ENCODE measurements around the gene SBF2.
"Not testable (repeated sequence)": the region's sequence is repeated elsewhere in the genome, so short reads cannot be mapped to it uniquely, and the experiment has no call there.

Gene SBF2

GRCh38 chr11:9914064-9914463 is 380.0 kb downstream of the SBF2 start:
- WGBS (ENCODE audit: extremely low coverage, insufficient coverage, low lambda C conversion rate) = no CpG with 5 or more reads among the region's 2 CpGs
- no peak for DNase-seq
- no peaks in the 10 kb centered on the region for H3K79me2 ChIP-seq (ENCODE audit: control insufficient read depth, insufficient read depth, low read length)

GRCh38 chr11:9905960-9906791 is 387.8 kb downstream of the SBF2 start:
- no peak overlapping the region for H3K9ac ChIP-seq (ENCODE audit: low read length)
- H3K27me3 ChIP-seq (ENCODE audit: insufficient read depth, low read length, poor library complexity) = no peaks in the 10 kb centered on the region
- H4K5ac ChIP-seq (ENCODE audit: low read length) = no peak overlapping the region
- no peak overlapping the region for H2BK120ac ChIP-seq (ENCODE audit: low read depth, low read length)
- H4K8ac ChIP-seq (ENCODE audit: low read depth, low read length) = no peak overlapping the region
- no peak overlapping the region for H3K4ac ChIP-seq (ENCODE audit: low read depth, low read length)
- H3K4me2 ChIP-seq (ENCODE audit: low read length) = no peak overlapping the region
- H3K23ac ChIP-seq (ENCODE audit: low read length) = no peak overlapping the region
- no peak overlapping the region for H2BK5ac ChIP-seq (ENCODE audit: low read length)
- no peak overlapping the region for H2AK5ac ChIP-seq (ENCODE audit: low read length)
- no peak overlapping the region for H2BK15ac ChIP-seq (replicated peaks; ENCODE audit: low read depth)
- no peak overlapping the region for H3K4me3 ChIP-seq (ENCODE audit: low read length)
- H3K79me1 ChIP-seq (ENCODE audit: low read length) = no peaks in the 10 kb centered on the region
- H3K27ac ChIP-seq (ENCODE audit: low read depth, low read length) = no peak overlapping the region
- no peak overlapping the region for H3K18ac ChIP-seq (ENCODE audit: low read length)
- no peak overlapping the region for H3K56ac ChIP-seq (ENCODE audit: low read length)
- H3K79me2 ChIP-seq (ENCODE audit: control insufficient read depth, insufficient read depth, low read length) = no peaks in the 10 kb centered on the region
- DNase-seq = peak; percentile 99
- H3K36me3 ChIP-seq (ENCODE audit: control insufficient read depth, insufficient read depth, low read length) = no peaks in the 10 kb centered on the region
- WGBS (ENCODE audit: extremely low coverage, insufficient coverage, low lambda C conversion rate) = no CpG with 5 or more reads among the region's 3 CpGs
- no peaks in the 10 kb centered on the region for H3K4me1 ChIP-seq (ENCODE audit: control insufficient read depth, low read depth, low read length)

More at GRCh38 chr11:9914064-9914463, 380.0 kb downstream of the SBF2 start:
- H3K27me3 ChIP-seq (ENCODE audit: insufficient read depth, low read length, poor library complexity) = no peaks in the 10 kb centered on the region
- no peak overlapping the region for H3K4ac ChIP-seq (ENCODE audit: low read depth, low read length)
- H4K5ac ChIP-seq (ENCODE audit: low read length) = no peak overlapping the region
- H4K8ac ChIP-seq (ENCODE audit: low read depth, low read length) = no peak overlapping the region
- no peak overlapping the region for H3K18ac ChIP-seq (ENCODE audit: low read length)
- H3K36me3 ChIP-seq (ENCODE audit: control insufficient read depth, insufficient read depth, low read length) = no peaks in the 10 kb centered on the region
- no peak overlapping the region for H2BK15ac ChIP-seq (replicated peaks; ENCODE audit: low read depth)
- no peak overlapping the region for H3K56ac ChIP-seq (ENCODE audit: low read length)
- no peak overlapping the region for H3K9ac ChIP-seq (ENCODE audit: low read length)
- no peak overlapping the region for H3K4me2 ChIP-seq (ENCODE audit: low read length)
- H2BK120ac ChIP-seq (ENCODE audit: low read depth, low read length) = no peak overlapping the region
- no peak overlapping the region for H2BK5ac ChIP-seq (ENCODE audit: low read length)
- no peak overlapping the region for H3K23ac ChIP-seq (ENCODE audit: low read length)
- H3K79me1 ChIP-seq (ENCODE audit: low read length) = no peaks in the 10 kb centered on the region
- H3K4me3 ChIP-seq (ENCODE audit: low read length) = no peak overlapping the region
- no peaks in the 10 kb centered on the region for H3K4me1 ChIP-seq (ENCODE audit: control insufficient read depth, low read depth, low read length)
- H2AK5ac ChIP-seq (ENCODE audit: low read length) = no peak overlapping the region
- no peak overlapping the region for H3K27ac ChIP-seq (ENCODE audit: low read depth, low read length)

GRCh38 chr11:9905501-9905951 is 388.5 kb downstream of the SBF2 start:
- Histone ChIP-seq H3K9ac (ENCODE audit: low read length) (no peak overlapping the region), H3K4me2 (ENCODE audit: low read length) (no peak overlapping the region), H3K4ac (ENCODE audit: low read depth, low read length) (no peak overlapping the region), H3K23ac (ENCODE audit: low read length) (no peak overlapping the region), H3K79me1 (ENCODE audit: low read length) (no peaks in the 10 kb centered on the region), H3K56ac (ENCODE audit: low read length) (no peak overlapping the region), H3K4me1 (ENCODE audit: control insufficient read depth, low read depth, low read length) (no peaks in the 10 kb centered on the region), H4K8ac (ENCODE audit: low read depth, low read length) (no peak overlapping the region), H2BK5ac (ENCODE audit: low read length) (no peak overlapping the region), H4K5ac (ENCODE audit: low read length) (no peak overlapping the region), H3K4me3 (ENCODE audit: low read length) (no peak overlapping the region), H3K18ac (ENCODE audit: low read length) (no peak overlapping the region), H3K36me3 (ENCODE audit: control insufficient read depth, insufficient read depth, low read length) (no peaks in the 10 kb centered on the region), H3K27ac (ENCODE audit: low read depth, low read length) (no peak overlapping the region), H2AK5ac (ENCODE audit: low read length) (no peak overlapping the region), H2BK15ac (replicated peaks; ENCODE audit: low read depth) (no peak overlapping the region), H2BK120ac (ENCODE audit: low read depth, low read length) (no peak overlapping the region), H3K27me3 (ENCODE audit: insufficient read depth, low read length, poor library complexity) (no peaks in the 10 kb centered on the region), H3K79me2 (ENCODE audit: control insufficient read depth, insufficient read depth, low read length) (no peaks in the 10 kb centered on the region)
- peak; percentile 40 for DNase-seq
- WGBS (ENCODE audit: extremely low coverage, insufficient coverage, low lambda C conversion rate) = no CpG with 5 or more reads among the region's 1 CpG

DNA sequence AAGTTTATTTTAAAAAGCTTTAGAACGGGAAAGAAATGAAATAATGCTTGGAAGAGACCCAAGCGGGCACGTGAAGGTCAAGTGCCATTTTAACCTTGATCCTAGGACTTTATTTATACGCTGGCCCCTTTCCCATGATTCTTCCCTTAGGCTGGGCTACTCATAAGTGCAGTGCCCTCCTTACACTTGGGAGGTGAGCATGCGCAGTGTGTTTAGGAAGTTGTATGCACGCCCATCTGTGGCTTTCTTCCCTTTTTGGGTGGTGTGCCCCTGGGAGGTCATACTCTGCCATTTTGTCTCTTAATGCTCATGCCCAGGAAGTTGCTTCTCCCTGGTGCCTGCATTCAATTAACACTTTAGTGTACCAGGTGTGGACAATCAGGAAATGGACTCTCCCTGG is 390.4 kb downstream of the SBF2 start:
- Histone ChIP-seq H3K79me1 (ENCODE audit: low read length) (no peaks in the 10 kb centered on the region), H2BK120ac (ENCODE audit: low read depth, low read length) (peak overlapping the region; percentile 68), H3K56ac (ENCODE audit: low read length) (peak overlapping the region; percentile 3), H2BK15ac (replicated peaks; ENCODE audit: low read depth) (peak overlapping the region; percentile 99), H3K4me3 (ENCODE audit: low read length) (no peak overlapping the region), H3K36me3 (ENCODE audit: control insufficient read depth, insufficient read depth, low read length) (no peaks in the 10 kb centered on the region), H3K27me3 (ENCODE audit: insufficient read depth, low read length, poor library complexity) (no peaks in the 10 kb centered on the region), H3K4ac (ENCODE audit: low read depth, low read length) (peak overlapping the region; percentile 70), H3K23ac (ENCODE audit: low read length) (no peak overlapping the region), H3K4me2 (ENCODE audit: low read length) (no peak overlapping the region), H2AK5ac (ENCODE audit: low read length) (peak overlapping the region; percentile 67), H3K9ac (ENCODE audit: low read length) (no peak overlapping the region), H4K8ac (ENCODE audit: low read depth, low read length) (no peak overlapping the region), H2BK5ac (ENCODE audit: low read length) (peak overlapping the region; percentile 35), H3K18ac (ENCODE audit: low read length) (peak overlapping the region; percentile 28), H3K4me1 (ENCODE audit: control insufficient read depth, low read depth, low read length) (no peaks in the 10 kb centered on the region), H3K27ac (ENCODE audit: low read depth, low read length) (peak overlapping the region; percentile 49), H3K79me2 (ENCODE audit: control insufficient read depth, insufficient read depth, low read length) (no peaks in the 10 kb centered on the region), H4K5ac (ENCODE audit: low read length) (no peak overlapping the region)
- WGBS (ENCODE audit: extremely low coverage, insufficient coverage, low lambda C conversion rate) = no CpG with 5 or more reads among the region's 6 CpGs
- no peak for DNase-seq

DNA sequence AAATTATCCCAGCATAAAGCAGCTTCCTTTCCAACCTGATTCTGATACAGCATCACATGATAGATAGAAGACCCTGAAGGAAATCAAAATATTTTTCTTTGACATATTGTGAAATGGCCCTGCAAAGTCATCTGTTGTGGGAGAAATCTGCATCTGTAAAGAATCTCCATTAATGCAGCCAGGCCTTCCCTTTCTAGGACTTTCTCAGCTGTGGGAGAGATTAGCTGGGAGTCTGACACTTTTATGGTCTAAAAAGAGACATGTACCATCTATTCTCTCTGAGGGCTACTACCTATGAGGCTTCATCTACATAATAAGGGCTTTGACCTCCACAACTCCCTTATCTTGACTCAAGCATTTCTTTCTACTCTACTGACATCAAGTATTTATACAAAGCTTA is 392.1 kb downstream of the SBF2 start:
- H3K56ac ChIP-seq (ENCODE audit: low read length) = no peak overlapping the region

DNA sequence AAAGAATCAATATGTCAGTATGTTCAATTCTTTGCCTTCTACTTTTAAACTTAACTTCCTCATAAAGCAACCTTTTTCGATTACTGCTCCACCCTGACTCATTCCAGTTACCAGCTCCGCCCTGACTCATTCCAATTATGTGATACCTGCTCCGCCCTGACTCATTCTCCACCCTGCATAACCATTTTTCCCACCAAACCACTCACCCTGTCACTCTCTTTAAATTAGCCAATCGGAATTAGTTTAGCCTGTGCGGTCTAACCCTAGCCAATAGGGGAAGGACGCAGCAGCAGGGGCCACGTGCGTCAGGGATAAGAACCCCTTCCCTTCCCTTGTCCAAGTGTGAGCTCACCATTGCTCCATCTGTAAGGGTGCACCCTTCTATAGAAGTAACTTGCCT is 393.8 kb downstream of the SBF2 start:
- H2BK120ac ChIP-seq (ENCODE audit: low read depth, low read length); H3K79me2 ChIP-seq (ENCODE audit: control insufficient read depth, insufficient read depth, low read length); H2AK5ac ChIP-seq (ENCODE audit: low read length); H3K23ac ChIP-seq (ENCODE audit: low read length); H2BK15ac ChIP-seq (replicated peaks; ENCODE audit: low read depth); H3K4ac ChIP-seq (ENCODE audit: low read depth, low read length); H3K56ac ChIP-seq (ENCODE audit: low read length); H3K79me1 ChIP-seq (ENCODE audit: low read length); DNase-seq; H3K27ac ChIP-seq (ENCODE audit: low read depth, low read length); H3K27me3 ChIP-seq (ENCODE audit: insufficient read depth, low read length, poor library complexity); H4K5ac ChIP-seq (ENCODE audit: low read length); H3K4me3 ChIP-seq (ENCODE audit: low read length); H3K36me3 ChIP-seq (ENCODE audit: control insufficient read depth, insufficient read depth, low read length); H4K8ac ChIP-seq (ENCODE audit: low read depth, low read length); H3K4me1 ChIP-seq (ENCODE audit: control insufficient read depth, low read depth, low read length); H3K18ac ChIP-seq (ENCODE audit: low read length); H2BK5ac ChIP-seq (ENCODE audit: low read length); H3K4me2 ChIP-seq (ENCODE audit: low read length); H3K9ac ChIP-seq (ENCODE audit: low read length): not testable (repeated sequence)
- WGBS (ENCODE audit: extremely low coverage, insufficient coverage, low lambda C conversion rate) = no CpG with 5 or more reads among the region's 8 CpGs

More for the DNA sequence above, 392.1 kb downstream of the SBF2 start:
- Histone ChIP-seq H3K23ac (ENCODE audit: low read length) (no peak overlapping the region), H2AK5ac (ENCODE audit: low read length) (no peak overlapping the region), H3K27me3 (ENCODE audit: insufficient read depth, low read length, poor library complexity) (no peaks in the 10 kb centered on the region), H3K4me1 (ENCODE audit: control insufficient read depth, low read depth, low read length) (no peaks in the 10 kb centered on the region), H3K79me2 (ENCODE audit: control insufficient read depth, insufficient read depth, low read length) (no peaks in the 10 kb centered on the region), H3K36me3 (ENCODE audit: control insufficient read depth, insufficient read depth, low read length) (no peaks in the 10 kb centered on the region), H4K5ac (ENCODE audit: low read length) (no peak overlapping the region), H2BK5ac (ENCODE audit: low read length) (no peak overlapping the region), H3K79me1 (ENCODE audit: low read length) (no peaks in the 10 kb centered on the region), H2BK15ac (replicated peaks; ENCODE audit: low read depth) (peak overlapping the region; percentile 41), H3K9ac (ENCODE audit: low read length) (no peak overlapping the region), H3K4me2 (ENCODE audit: low read length) (no peak overlapping the region), H4K8ac (ENCODE audit: low read depth, low read length) (no peak overlapping the region), H3K4ac (ENCODE audit: low read depth, low read length) (no peak overlapping the region), H2BK120ac (ENCODE audit: low read depth, low read length) (no peak overlapping the region), H3K18ac (ENCODE audit: low read length) (peak overlapping the region; percentile 61), H3K4me3 (ENCODE audit: low read length) (no peak overlapping the region), H3K27ac (ENCODE audit: low read depth, low read length) (peak overlapping the region; percentile 40)
- DNase-seq = no peak
